Posterior vena cava (tissue), 2 donors: ENCODE measurements around the gene UFD1. TPM values are rescaled to one million over a fixed set of nuclear protein-coding genes. Genes with fewer than 3 reads are reported as not detected.

Experiments
- DNase-seq: peaks from one replicate; pipeline ENCODE4 v3.0.0-alpha.2; 2020; ENCODE audit warnings: low spot score
- intact Hi-C, 2 donors: fragments of 100-400 bp; cut with DNase I; formaldehyde crosslinking; loops; one replicate each; pipeline versions ENCODE4 v1.14.1 to v1.14.2; 2022 to 2023
- total RNA-seq, 2 donors: library from RNA; stranded (reverse); fragmentation: NEBNext Ultra II Directional; extraction: Animal tissue kit (Norgen Biotek cat#: 25700); gene quantifications; one replicate each; pipeline ENCODE4 v1.2.1, GENCODE V29; 2021
- donor health status: DM: yes; HTN: yes; CAD: no.
- donor health status: DM: yes; HTN: yes; CAD: no.

Gene UFD1
- total RNA-seq, 2 donors from 2014 or later, result 43.5 to 51.1 TPM

- intact Hi-C loops, result no loop called here
- DNase-seq, result peak; percentile 98
These were observed 571 bp upstream of the UFD1 start, which contains the start of gene CDC45 for GRCh38 chr22:19479355-19480172. CDC45 (plus strand) TSS chr22:19479920; CDS start chr22:19479969, 49 bp downstream.

GRCh38 chr22:19478045-19478900 lies 720 bp downstream of the UFD1 start:
- intact Hi-C loops, result no loop called here
- no peak for DNase-seq

- intact Hi-C loops, result no loop called here
- no peak for DNase-seq
These were observed 1.5 kb downstream of the UFD1 start for GRCh38 chr22:19477321-19478044.

- no peak for DNase-seq
- intact Hi-C loops, result no loop called here
These were observed 3.0 kb downstream of the UFD1 start for GRCh38 chr22:19476023-19476422.

- intact Hi-C loops, result no loop called here
- DNase-seq, result no peak
These were observed 5.4 kb downstream of the UFD1 start for GRCh38 chr22:19473578-19473977.

- intact Hi-C loops, result no loop called here
These were observed 6.8 kb downstream of the UFD1 start for GRCh38 chr22:19472233-19472632.

GRCh38 chr22:19471572-19471971 lies 7.4 kb downstream of the UFD1 start:
- no peak for DNase-seq
- intact Hi-C loops, result no loop called here

More at GRCh38 chr22:19472233-19472632, 6.8 kb downstream of the UFD1 start:
- DNase-seq, result no peak

- no peak for DNase-seq
- intact Hi-C loops, result no loop called here
These were observed 9.0 kb downstream of the UFD1 start for GRCh38 chr22:19470010-19470409.

GRCh38 chr22:19469421-19469820 lies 9.6 kb downstream of the UFD1 start:
- no peak for DNase-seq
- intact Hi-C loops, result no loop called here

GRCh38 chr22:19467912-19468311 lies 11.1 kb downstream of the UFD1 start:
- DNase-seq, result no peak
- intact Hi-C loops, result no loop called here

GRCh38 chr22:19466848-19467752 lies 11.9 kb downstream of the UFD1 start:
- no peak for DNase-seq
- intact Hi-C loops, result no loop called here

- no peak for DNase-seq
- intact Hi-C loops, result no loop called here
These were observed 12.8 kb downstream of the UFD1 start for GRCh38 chr22:19466126-19466716.

- intact Hi-C loops, result no loop called here
- DNase-seq, result no peak
These were observed 14.0 kb downstream of the UFD1 start for GRCh38 chr22:19464975-19465374.

GRCh38 chr22:19464546-19464945 lies 14.4 kb downstream of the UFD1 start:
- intact Hi-C loops, result no loop called here

GRCh38 chr22:19463491-19464469 lies 15.2 kb downstream of the UFD1 start:
- DNase-seq, result no peak
- intact Hi-C loops, result no loop called here

More at GRCh38 chr22:19464546-19464945, 14.4 kb downstream of the UFD1 start:
- no peak for DNase-seq

GRCh38 chr22:19463008-19463407 lies 16.0 kb downstream of the UFD1 start:
- intact Hi-C loops, result no loop called here
- DNase-seq, result no peak

GRCh38 chr22:19461506-19461905 lies 17.5 kb downstream of the UFD1 start:
- intact Hi-C loops, result no loop called here
- DNase-seq, result no peak
